ENCODE measurements around the gene FNDC10. TPM values are rescaled to one million over a fixed set of nuclear protein-coding genes. Genes with fewer than 3 reads are reported as not detected.
A peak's percentile ranks its signal among the peaks of the same experiment; 100 is the strongest.

FNDC10 gene
- total RNA-seq, 4 donors from 2014 or later: 1.4 to 3.0 (median 2.0) TPM

DNA sequence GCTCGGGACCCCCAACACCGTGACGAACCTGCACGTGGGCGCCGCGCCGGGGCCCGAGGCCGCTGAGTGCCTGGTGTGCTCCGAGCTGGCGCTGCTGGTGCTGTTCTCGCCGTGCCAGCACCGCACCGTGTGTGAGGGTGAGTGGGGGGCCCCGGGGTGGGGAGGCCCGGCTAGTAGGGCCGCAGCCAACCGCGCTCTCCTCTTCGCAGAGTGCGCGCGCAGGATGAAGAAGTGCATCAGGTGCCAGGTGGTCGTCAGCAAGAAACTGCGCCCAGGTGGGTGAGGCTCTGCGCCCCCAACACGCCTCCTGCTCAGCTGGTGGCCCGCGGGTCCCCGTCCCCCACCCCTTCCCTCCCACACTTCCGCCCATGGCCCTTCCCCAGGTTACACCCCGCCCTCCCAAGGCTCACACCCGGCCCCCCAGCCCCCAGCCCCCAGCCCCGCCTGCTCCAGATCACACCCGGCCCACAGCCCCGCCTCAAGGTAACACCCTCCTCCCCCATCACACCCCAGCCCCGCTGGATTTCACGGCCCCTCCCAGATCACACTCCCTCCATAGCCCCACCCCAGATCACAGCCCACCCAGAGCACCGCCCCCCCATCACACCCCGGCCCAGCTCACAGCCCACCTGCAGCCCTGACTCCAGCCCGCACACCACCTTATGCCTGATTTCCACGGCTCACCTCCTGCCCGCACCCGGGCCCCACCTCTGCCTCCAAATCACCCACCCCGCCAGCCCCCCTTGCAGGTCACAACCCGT lies 29.7 kb upstream of the FNDC10 start:
- H3K9me3 ChIP-seq: no peaks in the 10 kb centered on the region
- peak overlapping the region in 1 of 4 donors; percentile 43 for H3K4me3 ChIP-seq
- H3K36me3 ChIP-seq: peaks cover 0 to 54% (median 4%) of the 10 kb centered on the region in 3 donors
- WGBS, 2 donors: 57 to 75% methylated on average over 32 to 36 of the region's 48 CpGs
- peaks cover 0 to 27% of the 10 kb centered on the region in 2 donors for H3K27me3 ChIP-seq
- peaks cover 0 to 23% (median 8%) of the 10 kb centered on the region in 4 donors for H3K4me1 ChIP-seq
- TF ChIP-seq EP300 (IDR thresholded peaks at IDR 0.05) (no peak), POLR2A (IDR thresholded peaks at IDR 0.05) (no peak), CTCF (IDR thresholded peaks at IDR 0.05) (no peak)
- no peak for DNase-seq (ENCODE audit: low spot score in 2 of 2)
- peak overlapping the region in 1 of 4 donors; percentile 80 for H3K27ac ChIP-seq

DNA sequence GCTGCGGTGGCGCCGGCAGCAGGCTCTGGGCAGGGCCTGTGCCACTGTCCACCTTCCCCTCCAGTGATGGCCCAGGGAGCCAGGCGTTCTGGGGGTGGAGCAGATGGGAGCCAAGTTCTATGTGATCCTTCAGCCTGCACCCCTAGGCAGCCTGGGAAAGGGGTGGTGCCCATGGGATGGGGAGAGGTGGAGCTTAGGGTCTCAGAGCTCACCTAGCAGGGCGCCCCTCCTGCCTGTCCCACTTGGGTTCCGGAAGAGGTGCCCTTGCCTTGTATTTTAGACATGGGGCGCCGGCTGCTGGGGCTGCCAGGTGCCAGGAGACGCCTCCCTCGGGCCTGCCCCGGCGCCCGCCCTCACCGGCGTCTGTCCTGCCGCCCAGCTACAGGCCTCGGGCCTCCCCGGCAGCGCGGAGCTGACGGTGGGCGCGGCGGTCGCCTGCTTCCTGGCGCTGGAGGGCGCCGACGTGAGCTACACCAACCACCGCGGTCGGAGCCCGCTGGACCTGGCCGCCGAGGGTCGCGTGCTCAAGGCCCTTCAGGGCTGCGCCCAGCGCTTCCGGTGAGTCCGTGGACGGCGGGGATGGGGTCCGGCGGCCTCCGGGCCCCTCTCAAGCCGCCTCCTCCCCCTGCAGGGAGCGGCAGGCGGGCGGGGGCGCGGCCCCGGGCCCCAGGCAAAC lies 29.0 kb upstream of the FNDC10 start:
- Histone ChIP-seq H3K4me1 (peaks cover 0 to 23% (median 8%) of the 10 kb centered on the region in 4 donors), H3K9me3 (no peaks in the 10 kb centered on the region), H3K27ac (peak overlapping the region in 1 of 4 donors; percentile 48), H3K4me3 (peak overlapping the region in 1 of 4 donors; percentile 43), H3K36me3 (peaks cover 0 to 61% (median 4%) of the 10 kb centered on the region in 3 donors), H3K27me3 (peaks cover 0 to 27% of the 10 kb centered on the region in 2 donors)
- TF ChIP-seq CTCF (IDR thresholded peaks at IDR 0.05): no peak
- TF ChIP-seq EP300 (IDR thresholded peaks at IDR 0.05): no peak
- no peak for TF ChIP-seq POLR2A (IDR thresholded peaks at IDR 0.05)
- 62 to 90% methylated on average over 6 to 42 of the region's 53 CpGs for WGBS, 2 donors
- DNase-seq (ENCODE audit: low spot score in 2 of 2): no peak

DNA sequence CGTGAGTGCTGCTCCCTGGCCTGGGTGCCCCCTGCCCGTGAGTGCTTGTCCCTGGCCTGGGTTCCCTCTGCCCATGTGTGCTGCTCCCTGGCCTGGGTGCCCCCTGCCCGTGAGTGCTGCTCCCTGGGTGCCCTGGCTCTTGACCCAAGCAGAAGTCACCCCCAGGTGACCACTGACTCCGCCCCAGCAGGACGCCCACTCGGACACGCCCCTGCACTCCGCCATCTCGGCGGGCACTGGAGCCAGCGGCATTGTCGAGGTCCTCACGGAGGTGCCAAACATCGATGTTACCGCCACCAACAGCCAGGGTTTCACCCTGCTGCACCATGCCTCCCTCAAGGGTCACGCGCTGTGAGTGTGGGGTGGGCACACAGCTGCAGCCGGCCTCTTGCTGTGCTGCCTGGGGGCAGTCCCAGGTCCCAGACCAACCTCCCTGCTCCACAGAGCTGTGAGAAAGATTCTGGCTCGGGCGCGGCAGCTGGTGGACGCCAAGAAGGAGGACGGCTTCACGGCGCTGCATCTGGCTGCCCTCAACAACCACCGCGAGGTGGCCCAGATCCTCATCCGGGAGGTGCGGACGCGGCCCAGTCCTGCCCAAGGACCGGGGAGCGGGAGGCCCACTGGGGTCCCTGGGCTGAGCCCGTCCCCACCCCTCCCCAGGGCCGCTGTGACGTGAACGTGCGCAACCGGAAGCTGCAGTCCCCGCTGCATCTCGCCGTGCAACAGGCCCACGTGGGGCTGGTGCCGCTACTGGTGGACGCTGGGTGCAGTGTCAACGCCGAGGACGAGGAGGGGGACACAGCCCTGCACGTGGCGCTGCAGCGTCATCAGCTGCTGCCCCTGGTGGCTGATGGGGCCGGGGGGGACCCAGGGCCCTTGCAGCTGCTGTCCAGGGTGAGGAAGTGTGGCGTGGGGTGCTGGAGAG lies 28.2 kb upstream of the FNDC10 start:
- DNase-seq (ENCODE audit: low spot score in 2 of 2): no peak
- Histone ChIP-seq H3K4me1 (peaks cover 0 to 23% (median 8%) of the 10 kb centered on the region in 4 donors), H3K9me3 (no peaks in the 10 kb centered on the region), H3K36me3 (peaks cover 0 to 68% (median 4%) of the 10 kb centered on the region in 3 donors), H3K4me3 (no peak overlapping the region), H3K27ac (no peak overlapping the region), H3K27me3 (peaks cover 0 to 27% of the 10 kb centered on the region in 2 donors)
- WGBS, 2 donors: 95 to 96% methylated on average over 22 to 24 of the region's 53 CpGs
- no peak for TF ChIP-seq POLR2A (IDR thresholded peaks at IDR 0.05)
- no peak for TF ChIP-seq EP300 (IDR thresholded peaks at IDR 0.05)
- TF ChIP-seq CTCF (IDR thresholded peaks at IDR 0.05): no peak

GRCh38 chr1:1627261-1627828 lies 27.4 kb upstream of the FNDC10 start:
- no peaks in the 10 kb centered on the region for H3K9me3 ChIP-seq
- H3K36me3 ChIP-seq: peaks cover 0 to 74% (median 4%) of the 10 kb centered on the region in 3 donors
- no peak overlapping the region for H3K4me3 ChIP-seq
- H3K4me1 ChIP-seq: peaks cover 0 to 23% (median 8%) of the 10 kb centered on the region in 4 donors
- 77 to 84% methylated on average over 18 to 33 of the region's 37 CpGs for WGBS, 2 donors
- peaks cover 0 to 27% of the 10 kb centered on the region in 2 donors for H3K27me3 ChIP-seq
- TF ChIP-seq EP300 (IDR thresholded peaks at IDR 0.05): no peak
- no peak for TF ChIP-seq POLR2A (IDR thresholded peaks at IDR 0.05)
- no peak for TF ChIP-seq CTCF (IDR thresholded peaks at IDR 0.05)
- no peak overlapping the region for H3K27ac ChIP-seq
- no peak for DNase-seq (ENCODE audit: low spot score in 2 of 2)
